ENCODE results near the gene WFIKKN1. TPM values are rescaled to one million over a fixed set of nuclear protein-coding genes. Genes with fewer than 3 reads are reported as not detected.

The WFIKKN1 gene
- total RNA-seq, 1 donor from 2014 or later = 1.5 TPM

DNA sequence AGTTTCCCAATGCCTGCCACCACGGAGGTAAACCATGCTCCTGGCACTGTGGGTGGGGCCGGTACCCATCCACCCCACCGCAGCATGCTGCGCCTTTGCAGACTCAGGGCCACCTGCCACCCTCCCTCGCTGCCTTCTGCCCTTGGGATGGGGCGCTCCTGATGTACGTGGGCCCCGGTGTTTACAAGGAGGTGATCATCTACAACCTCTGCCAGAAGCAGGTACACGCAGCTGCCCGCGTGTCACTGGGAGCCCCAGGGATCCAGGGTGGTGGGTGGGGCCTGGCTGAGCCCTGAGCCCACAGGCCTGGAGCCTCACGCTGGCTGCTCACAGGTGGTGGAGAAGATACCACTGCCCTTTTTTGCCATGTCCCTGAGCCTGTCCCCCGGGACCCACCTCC, 35.8 kb downstream of the WFIKKN1 start:
- DNase-seq (ENCODE audit: low spot score) = no peak
- ATAC-seq = no peak
- intact Hi-C loops (cut with DNase I) = no loop called here

DNA sequence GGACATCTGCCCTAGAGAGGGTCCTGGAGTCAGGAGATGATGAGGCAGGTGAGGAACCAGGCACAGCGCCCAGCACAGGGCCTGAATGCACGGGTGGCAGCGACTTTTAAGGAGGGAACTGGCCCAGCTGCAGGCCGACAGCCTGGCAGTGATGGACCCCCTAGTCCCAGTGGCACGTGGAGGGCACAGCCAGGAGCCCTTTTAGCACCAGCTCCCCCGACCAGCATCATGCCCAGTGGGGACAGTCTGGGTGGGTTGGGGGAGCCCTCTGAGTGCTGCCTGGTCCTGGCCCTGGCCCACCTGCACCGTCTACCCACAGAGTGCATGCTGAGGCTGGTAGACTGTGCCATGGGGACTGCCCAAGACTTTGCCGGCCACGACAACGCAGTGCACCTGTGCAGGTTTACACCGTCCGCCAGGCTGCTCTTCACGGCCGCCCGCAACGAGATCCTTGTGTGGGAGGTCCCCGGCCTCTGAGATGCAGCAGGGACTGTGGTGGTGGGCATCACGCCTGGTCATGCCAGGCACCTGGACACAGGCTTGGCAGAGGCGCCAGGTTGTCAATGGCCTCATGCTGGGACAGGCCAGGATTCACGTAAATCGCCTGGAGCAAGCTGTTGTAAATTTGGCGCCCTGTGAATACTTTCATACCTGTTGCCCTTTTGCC, 36.5 kb downstream of the WFIKKN1 start:
- ATAC-seq (no peak), DNase-seq (ENCODE audit: low spot score) (no peak)
- intact Hi-C loops (cut with DNase I) = no loop called here

DNA sequence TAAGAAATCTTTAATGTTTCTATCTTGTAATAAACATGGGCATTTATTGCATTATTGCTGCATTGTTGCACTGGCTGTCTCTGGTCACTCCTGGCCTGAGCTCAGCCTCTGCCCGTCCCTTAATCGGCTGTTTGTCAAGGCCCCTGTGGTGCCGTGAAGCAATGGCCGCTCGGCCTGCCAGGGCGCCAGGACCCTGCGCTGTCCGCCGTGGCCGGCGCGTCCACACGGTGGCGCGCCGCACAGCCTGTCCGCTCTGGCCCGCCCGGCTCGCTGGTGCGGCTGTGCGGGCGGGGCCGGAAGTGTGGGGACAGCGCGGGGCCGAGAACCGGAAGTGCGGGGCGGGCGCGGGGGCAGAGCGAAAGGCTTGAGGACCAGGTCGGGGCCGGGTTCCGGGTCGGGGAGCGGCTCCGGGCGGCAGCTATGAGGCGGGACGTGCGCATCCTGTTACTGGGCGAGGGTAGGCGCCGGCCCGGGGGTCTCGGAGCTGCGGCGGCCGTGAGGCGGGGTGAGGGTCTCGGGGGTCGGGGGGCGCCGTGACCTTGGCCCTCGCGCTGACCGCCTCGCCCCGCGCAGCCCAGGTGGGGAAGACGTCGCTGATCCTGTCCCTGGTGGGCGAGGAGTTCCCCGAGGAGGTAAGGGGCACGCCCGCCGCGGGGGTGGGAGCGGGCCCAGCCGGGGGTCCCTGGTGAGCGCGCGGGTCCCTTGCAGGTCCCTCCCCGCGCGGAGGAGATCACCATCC, 37.2 kb downstream of the WFIKKN1 start, which contains the start of gene RHOT2:
TSS of gene RHOT2 (plus strand) at position 353 of the 739 bp plus-strand sequence. CDS start at position 421, 68 bp downstream.
- intact Hi-C loops (cut with DNase I) = no loop called here
- ATAC-seq (peak; percentile 91), DNase-seq (ENCODE audit: low spot score) (peak; percentile 96)

DNA sequence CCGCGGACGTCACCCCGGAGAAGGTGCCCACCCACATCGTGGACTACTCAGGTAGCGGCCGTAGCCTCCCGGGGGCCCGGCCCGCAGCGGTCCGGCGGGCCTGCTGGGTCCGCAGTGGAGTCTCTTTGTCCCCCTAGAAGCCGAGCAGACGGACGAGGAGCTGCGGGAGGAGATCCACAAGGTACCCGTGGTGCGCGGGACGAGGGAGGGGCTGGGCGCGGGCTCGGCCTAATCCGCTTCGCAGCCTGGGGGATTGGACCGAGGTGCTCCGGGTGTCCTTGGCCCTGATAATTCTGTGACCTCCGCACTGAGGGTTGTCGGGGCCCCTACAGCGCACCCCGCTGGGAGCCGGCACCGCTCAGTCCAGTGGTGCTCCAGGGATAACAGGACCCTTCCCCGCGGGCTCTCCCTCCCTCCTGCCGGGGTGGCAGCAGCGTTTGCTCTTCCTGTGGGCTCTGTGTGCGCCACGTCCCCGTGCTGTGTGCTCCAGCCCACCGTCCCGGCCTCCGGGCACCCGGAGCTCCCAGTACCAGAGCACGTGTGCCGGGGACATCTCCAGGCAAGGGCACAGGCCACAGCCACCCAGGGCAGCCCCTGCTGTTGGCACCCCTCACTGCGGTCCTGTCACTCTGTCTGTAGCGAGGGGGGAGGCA, 37.9 kb downstream of the WFIKKN1 start:
- ATAC-seq (no peak), DNase-seq (ENCODE audit: low spot score) (no peak)
- intact Hi-C loops (cut with DNase I) = no loop called here

DNA sequence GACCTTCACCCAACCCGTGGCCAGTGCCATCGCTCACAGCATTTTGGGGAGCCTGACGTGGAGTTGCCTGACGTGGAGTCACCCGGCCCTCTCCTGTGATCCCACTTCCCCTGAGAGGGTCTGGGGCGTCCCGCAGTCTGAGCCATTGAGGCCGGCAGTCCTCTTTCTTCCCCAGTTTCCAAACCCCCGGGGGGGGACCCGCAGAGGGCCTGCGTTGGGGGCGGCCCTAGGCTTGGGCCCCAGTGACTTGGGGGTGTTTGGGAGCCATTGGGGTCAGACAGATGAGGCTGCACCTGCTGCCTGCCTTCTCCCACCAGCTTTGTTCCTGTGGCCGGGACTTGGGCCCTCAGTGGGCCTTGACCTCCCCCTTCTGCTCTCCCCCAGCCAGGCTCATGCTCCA, 38.9 kb downstream of the WFIKKN1 start:
- intact Hi-C loops (cut with DNase I) = no loop called here
- ATAC-seq (no peak), DNase-seq (ENCODE audit: low spot score) (no peak)

DNA sequence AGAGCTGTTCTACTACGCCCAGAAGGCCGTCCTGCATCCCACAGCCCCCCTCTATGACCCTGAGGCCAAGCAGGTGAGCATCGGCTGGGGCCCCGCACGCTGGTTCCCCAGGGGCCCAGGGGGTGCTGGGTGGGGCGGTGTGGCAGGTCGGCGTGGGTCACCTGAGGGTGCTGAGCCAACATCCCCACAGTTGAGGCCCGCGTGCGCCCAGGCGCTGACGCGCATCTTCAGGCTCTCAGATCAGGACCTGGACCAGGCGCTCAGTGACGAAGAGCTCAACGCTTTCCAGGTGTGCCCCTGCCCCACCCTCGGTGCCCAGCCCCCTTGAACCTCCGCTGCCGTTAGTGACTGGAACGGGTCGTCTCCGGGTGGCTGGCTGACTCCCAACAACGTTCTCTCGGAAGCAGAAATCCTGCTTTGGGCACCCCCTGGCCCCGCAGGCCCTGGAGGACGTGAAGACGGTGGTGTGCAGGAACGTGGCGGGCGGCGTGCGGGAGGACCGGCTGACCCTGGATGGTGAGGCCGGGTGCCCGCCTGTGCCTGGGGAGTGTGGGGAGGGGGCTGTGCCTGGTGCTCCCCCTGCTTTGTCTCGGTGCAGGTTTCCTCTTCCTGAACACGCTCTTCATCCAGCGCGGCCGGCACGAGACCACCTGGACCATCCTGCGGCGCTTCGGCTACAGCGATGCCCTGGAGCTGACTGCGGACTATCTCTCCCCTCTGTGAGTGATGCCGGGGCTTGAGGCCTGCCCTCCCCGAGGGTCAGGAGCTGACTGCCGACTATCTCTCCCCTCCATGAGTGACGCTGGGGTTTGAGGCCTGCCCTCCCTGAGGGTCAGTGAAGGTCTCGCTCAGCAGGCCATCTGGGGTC, 39.9 kb downstream of the WFIKKN1 start:
- ATAC-seq = no peak

DNA sequence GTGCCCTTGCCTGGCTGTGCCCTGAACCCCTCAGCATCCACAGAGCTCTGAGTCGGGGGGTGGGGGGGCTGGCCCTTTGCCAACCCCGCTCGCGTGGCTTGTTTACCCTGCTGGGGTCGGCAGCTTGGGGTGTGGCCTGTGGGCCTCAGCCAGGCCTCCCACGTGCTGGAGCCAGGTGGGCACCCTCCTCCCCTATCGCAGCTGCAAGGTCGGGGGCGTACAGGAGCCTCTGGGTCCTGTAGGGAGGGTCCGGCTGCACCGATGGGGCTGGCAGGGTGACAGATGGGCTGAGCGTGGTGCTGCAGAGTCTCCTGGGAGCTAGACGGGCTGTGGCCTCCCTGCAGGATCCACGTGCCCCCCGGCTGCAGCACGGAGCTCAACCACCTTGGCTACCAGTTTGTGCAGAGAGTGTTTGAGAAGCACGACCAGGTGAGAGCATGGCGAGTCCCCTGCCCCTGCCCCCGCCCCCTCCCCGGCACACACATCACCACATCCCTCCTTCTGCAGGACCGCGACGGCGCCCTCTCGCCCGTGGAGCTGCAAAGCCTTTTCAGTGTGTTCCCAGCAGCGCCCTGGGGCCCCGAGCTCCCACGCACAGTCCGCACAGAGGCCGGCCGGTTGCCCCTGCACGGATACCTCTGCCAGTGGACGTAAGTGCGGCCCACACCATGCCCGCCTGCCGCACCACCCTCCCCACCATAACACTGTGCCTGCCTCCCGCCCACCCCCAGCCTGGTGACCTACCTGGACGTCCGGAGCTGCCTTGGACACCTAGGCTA, 40.8 kb downstream of the WFIKKN1 start:
- DNase-seq (ENCODE audit: low spot score) (no peak), ATAC-seq (no peak)
- intact Hi-C loops (cut with DNase I) = no loop called here

More for the DNA sequence above, 39.9 kb downstream of the WFIKKN1 start:
- DNase-seq (ENCODE audit: low spot score) = no peak
- intact Hi-C loops (cut with DNase I) = no loop called here

DNA sequence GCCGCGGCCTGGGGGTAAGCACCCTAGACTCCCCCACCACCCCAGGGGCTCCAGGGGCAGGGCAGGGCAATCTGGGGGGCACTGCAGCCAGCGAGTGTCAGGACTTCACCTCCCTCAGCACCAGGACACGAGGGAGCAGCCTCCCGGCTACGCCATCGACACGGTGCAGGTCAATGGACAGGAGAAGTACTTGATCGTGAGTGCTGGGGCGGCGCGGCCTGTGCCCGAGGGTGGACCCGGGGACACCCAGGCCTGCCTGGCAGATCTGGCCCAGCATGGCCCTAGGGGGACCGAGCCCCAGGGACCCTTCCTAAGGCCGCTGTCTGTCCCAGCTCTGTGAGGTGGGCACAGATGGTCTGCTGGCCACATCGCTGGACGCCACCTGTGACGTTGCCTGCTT, 41.6 kb downstream of the WFIKKN1 start:
- ATAC-seq (no peak), DNase-seq (ENCODE audit: low spot score) (no peak)
- intact Hi-C loops (cut with DNase I) = no loop called here

DNA sequence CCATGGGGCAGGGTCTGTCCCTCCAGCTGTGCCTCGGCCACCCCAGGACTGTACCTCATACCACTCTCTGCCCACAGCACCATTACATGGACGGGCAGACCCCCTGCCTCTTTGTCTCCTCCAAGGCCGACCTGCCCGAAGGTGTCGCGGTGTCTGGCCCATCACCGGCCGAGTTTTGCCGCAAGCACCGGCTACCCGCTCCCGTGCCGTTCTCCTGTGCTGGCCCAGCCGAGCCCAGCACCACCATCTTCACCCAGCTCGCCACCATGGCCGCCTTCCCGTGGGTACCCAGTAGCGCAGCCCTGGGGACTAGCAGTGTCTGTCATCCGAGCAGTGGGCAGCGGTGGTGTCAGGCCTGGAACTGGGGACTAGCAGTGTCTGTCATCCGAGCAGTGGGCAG, 42.1 kb downstream of the WFIKKN1 start:
- no peak for ATAC-seq
- DNase-seq (ENCODE audit: low spot score) = no peak
- intact Hi-C loops (cut with DNase I) = no loop called here

DNA sequence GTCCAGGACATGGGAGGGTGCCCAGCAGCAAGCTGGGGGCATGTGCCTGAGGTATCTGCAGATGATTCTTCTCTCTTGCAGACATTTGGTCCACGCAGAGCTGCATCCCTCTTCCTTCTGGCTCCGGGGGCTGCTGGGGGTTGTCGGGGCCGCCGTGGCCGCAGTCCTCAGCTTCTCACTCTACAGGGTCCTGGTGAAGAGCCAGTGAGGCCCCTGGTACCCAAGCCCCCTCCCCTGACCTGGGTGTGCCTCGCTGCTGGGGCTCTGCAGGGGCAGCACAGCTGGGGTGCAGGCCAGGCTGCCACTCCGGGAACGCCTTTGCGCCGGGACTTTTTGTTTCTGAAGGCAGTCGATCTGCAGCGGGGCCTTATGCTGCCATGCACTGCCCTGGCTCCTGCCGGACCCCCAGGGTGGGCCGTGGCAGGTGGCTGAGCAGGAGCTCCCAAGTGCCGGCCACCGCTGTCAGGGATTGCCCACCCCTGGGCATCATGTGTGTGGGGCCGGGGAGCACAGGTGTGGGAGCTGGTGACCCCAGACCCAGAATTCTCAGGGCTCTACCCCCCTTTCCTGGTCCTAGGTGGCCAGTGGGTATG, 42.7 kb downstream of the WFIKKN1 start:
- intact Hi-C loops (cut with DNase I) = no loop called here
- ATAC-seq = no peak
- DNase-seq (ENCODE audit: low spot score) = no peak

DNA sequence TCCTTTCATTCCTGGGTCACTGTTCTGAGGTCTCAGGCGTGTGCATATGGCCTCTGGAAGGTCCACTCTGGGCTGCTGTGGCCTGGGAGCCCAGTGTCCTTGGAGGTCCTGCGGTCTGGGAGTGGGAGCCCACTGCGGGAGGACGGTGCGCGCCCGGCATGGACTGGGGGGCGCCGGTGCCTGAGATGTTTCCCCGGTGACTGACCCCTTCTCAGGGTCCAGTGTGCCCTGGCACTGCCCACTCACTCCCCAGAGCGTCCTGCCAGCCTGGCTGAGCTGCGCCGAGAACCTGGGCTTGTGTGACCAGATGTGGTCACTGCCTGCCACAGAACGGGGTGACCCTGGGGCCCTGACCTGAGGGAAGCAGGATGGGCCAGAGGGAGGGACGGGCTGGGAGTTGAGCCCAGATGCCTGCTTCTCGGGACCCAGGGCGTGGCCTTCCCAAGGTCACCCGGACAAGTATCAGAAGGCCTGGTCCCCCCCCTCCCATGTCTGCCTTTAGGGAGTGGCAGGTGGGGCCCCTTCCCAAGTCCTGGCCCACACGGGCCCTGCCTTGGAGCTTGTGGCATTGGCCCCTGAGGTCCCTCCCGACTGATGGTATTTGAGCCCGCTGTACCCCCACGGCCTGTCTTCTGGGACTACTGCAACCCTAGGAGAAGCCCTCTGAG, 43.6 kb downstream of the WFIKKN1 start:
- DNase-seq (ENCODE audit: low spot score) (no peak), ATAC-seq (no peak)
- intact Hi-C loops (cut with DNase I) = no loop called here

DNA sequence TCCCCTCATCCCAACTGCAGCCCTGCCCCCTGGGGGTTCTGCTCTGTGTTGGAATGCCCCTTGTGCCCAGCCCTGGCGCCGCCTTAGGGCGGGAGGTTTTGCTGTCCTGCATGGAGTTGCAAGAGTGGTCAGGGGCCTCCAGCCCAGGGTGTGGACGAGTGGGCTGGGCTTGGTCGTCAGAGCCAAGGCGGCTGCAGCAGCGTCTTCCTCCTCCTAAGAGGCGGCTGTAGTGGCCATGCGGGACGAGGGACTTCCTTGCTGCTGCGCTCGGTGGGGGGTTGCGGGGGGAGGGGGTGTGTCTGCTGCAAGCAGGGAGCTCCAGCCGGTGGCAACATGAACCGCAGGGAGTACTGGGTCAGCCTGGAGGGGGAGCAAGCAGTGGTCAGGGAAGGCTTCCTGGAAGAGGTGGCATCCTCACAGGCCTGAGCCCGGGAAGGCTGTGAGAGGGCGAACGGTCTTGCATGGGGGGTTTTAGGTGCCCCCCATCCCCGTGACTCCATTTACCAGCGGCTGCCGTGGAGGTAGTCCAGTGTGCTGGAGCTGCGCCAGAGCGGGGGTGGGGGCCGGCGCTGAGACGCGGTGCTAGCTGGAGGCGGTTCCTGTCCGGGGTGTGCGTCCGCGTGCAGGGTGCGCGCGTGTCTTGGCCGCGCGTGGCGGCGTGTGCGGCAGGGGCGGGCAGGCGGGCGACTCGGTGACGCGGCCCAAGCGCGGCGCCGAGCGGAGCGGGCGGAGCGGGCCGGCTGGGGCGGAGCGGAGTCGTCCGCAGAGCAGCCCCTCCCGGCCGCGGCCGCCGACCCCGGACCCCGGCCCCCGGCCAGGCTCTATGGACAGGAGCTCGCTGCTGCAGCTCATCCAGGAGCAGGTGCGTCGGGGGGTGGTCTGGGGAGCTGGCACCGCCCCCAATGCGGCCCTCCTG, 44.4 kb downstream of the WFIKKN1 start, which contains the start of gene RHBDL1:
TSS of gene RHBDL1 (plus strand) at position 704 of the 916 bp plus-strand sequence. CDS start at position 824, 120 bp downstream.
- no peak for DNase-seq (ENCODE audit: low spot score)
- no peak for ATAC-seq
- intact Hi-C loops (cut with DNase I) = no loop called here

DNA sequence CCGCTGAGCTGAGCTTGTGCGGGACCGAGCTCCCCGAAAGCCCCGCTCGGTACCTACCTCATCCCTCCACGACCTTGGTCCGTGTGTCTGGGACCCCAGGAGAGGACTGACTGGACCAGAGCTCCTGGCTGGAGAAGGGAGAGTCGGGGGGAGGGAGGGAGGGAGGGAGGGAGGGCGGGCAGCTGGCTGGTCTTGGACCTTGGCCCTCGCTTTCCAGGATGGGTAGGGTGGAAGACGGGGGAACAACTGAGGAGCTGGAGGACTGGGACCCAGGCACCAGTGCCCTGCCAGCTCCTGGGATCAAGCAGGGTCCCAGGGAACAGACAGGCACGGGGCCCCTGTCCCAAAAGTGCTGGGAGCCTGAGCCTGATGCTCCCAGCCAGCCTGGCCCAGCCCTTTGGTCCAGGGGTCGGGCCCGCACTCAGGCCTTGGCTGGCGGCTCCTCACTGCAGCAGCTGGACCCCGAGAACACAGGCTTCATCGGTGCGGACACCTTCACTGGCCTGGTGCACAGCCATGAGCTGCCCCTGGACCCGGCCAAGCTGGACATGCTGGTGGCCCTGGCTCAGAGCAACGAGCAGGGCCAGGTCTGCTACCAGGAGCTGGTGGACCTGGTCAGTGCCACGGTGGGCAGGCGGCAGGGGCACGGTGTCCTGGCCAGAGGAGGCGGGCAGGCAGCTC, 45.2 kb downstream of the WFIKKN1 start:
- no peak for DNase-seq (ENCODE audit: low spot score)
- no peak for ATAC-seq
- intact Hi-C loops (cut with DNase I) = no loop called here

DNA sequence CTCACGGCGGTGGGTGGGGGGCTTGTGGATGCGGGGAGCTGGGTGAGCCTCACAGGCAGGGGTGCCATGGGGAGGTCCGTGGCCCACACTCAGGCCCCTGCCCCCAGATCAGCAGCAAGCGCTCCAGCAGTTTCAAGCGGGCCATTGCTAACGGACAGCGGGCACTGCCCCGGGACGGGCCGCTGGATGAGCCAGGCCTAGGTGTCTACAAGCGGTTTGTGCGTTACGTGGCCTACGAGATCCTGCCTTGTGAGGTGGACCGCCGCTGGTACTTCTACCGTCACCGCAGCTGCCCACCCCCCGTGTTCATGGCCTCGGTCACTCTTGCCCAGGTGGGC, 45.7 kb downstream of the WFIKKN1 start:
- intact Hi-C loops (cut with DNase I) = no loop called here
- DNase-seq (ENCODE audit: low spot score) (no peak), ATAC-seq (no peak)

DNA sequence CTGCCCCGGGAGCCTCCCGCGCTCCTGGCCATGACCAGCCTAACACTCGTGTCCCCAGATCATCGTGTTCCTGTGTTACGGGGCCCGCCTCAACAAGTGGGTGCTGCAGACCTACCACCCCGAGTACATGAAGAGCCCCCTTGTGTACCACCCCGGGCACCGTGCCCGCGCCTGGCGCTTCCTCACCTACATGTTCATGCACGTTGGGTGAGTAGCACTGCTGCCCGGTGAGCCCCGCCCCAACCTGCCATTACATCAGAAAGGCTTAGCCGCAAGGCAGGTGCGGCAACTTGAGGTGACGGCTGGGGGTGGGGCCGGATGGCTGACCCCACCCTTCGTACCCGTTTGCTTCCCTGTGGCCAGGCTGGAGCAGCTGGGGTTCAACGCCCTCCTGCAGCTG, 46.1 kb downstream of the WFIKKN1 start:
- DNase-seq (ENCODE audit: low spot score) = no peak
- ATAC-seq = no peak
- intact Hi-C loops (cut with DNase I) = no loop called here
